ENCODE data around the gene PNPO. TPM values are rescaled to one million over a fixed set of nuclear protein-coding genes. Genes with fewer than 3 reads are reported as not detected.

PNPO gene
- total and polyA plus RNA-seq, 2 of the 13 experiments (the other 11 are each of a cell fraction or from before 2014, with no cell fraction given): 47.9 to 63.3 TPM

DNA sequence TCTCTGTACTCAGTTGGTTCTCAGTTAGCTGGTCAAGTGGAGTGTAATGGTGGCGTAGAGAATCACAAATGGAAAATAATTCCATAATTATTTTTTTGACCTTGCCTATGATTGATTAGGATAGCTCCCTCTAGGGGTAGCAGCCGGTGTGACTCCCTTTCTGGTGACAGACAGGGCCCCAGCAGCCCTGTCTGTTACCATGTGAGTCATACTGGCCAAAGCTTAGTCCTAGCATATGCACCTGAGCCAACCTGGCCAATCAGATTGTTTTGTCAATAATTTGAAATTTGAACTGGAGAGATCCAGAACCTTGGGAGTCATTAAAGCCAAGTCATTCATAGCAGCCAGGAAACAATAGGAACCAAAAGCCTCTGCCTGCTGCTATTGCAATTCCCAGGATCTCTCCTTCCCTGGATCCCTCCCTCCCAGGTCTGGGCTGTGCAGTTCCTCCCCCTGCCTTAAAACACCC is 5.6 kb downstream of the PNPO start (continued):
- TF ChIP-seq BORCS8-MEF2B (CRISPR knock-in tag; IDR thresholded peaks at IDR 0.05): no peak
- no peak for TF ChIP-seq ZNF629 (CRISPR knock-in tag; conservative IDR thresholded peaks at IDR 0.05)
- TF ChIP-seq MIER3 (CRISPR knock-in tag; IDR thresholded peaks at IDR 0.05; ENCODE audit: borderline replicate concordance): no peak
- no peak for TF ChIP-seq RFX1 (IDR thresholded peaks at IDR 0.05)
- no peak for TF ChIP-seq RARA (CRISPR knock-in tag; IDR thresholded peaks at IDR 0.05)
- TF ChIP-seq SIN3B (IDR thresholded peaks at IDR 0.05; ENCODE audit: low read length): peak; percentile 84; the same call in 1 of the 2 replicates
- peak; percentile 83 for TF ChIP-seq NFYC (CRISPR knock-in tag; IDR thresholded peaks at IDR 0.05)
- peak; percentile 41; the same call in 1 of the 2 replicates for TF ChIP-seq HDAC1 (CRISPR knock-in tag; IDR thresholded peaks at IDR 0.05)
- TF ChIP-seq NPAS2 (CRISPR knock-in tag; IDR thresholded peaks at IDR 0.05; ENCODE audit: borderline replicate concordance): no peak
- TF ChIP-seq ZNF446 (CRISPR knock-in tag; IDR thresholded peaks at IDR 0.05): no peak
- TF ChIP-seq HOXA3 (CRISPR knock-in tag; IDR thresholded peaks at IDR 0.05): no peak
- TF ChIP-seq ZFX (CRISPR knock-in tag; IDR thresholded peaks at IDR 0.05; ENCODE audit: low read depth): peak; percentile 54; the same call in 1 of the 2 replicates
- no peak for TF ChIP-seq ZBTB37 (CRISPR knock-in tag; IDR thresholded peaks at IDR 0.05)
- TF ChIP-seq KLF16 (CRISPR knock-in tag; IDR thresholded peaks at IDR 0.05): no peak
- no peak for TF ChIP-seq ZNF33A (CRISPR knock-in tag; IDR thresholded peaks at IDR 0.05; ENCODE audit: borderline replicate concordance)
- no peak for TF ChIP-seq KLF13 (CRISPR knock-in tag; IDR thresholded peaks at IDR 0.05)
- TF ChIP-seq HNRNPUL1 (IDR thresholded peaks at IDR 0.05; ENCODE audit: low read depth, low read length): no peak
- TF ChIP-seq, protein P1, sequence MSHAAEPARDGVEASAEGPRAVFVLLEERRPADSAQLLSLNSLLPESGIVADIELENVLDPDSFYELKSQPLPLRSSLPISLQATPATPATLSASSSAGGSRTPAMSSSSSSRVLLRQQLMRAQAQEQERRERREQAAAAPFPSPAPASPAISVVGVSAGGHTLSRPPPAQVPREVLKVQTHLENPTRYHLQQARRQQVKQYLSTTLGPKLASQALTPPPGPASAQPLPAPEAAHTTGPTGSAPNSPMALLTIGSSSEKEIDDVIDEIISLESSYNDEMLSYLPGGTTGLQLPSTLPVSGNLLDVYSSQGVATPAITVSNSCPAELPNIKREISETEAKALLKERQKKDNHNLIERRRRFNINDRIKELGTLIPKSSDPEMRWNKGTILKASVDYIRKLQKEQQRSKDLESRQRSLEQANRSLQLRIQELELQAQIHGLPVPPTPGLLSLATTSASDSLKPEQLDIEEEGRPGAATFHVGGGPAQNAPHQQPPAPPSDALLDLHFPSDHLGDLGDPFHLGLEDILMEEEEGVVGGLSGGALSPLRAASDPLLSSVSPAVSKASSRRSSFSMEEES (CRISPR knock-in tag; IDR thresholded peaks at IDR 0.05): no peak
- TF ChIP-seq ZEB1 (IDR thresholded peaks at IDR 0.05; ENCODE audit: insufficient replicate concordance, low read depth): peak; percentile 58
- no peak for TF ChIP-seq ERF (CRISPR knock-in tag; IDR thresholded peaks at IDR 0.05)
- TF ChIP-seq ZSCAN22 (CRISPR knock-in tag; IDR thresholded peaks at IDR 0.05): no peak
- TF ChIP-seq SALL1 (CRISPR knock-in tag; IDR thresholded peaks at IDR 0.05): peak; percentile 33; the same call in 1 of the 2 replicates
- TF ChIP-seq ZNF44 (CRISPR knock-in tag; IDR thresholded peaks at IDR 0.05): 0 out of 2 replicates have a peak, but pooled peaks have one; percentile 21
- no peak for TF ChIP-seq ESRRA (CRISPR knock-in tag; IDR thresholded peaks at IDR 0.05; ENCODE audit: low read depth)
- TF ChIP-seq ZNF296 (CRISPR knock-in tag; conservative IDR thresholded peaks at IDR 0.05): no peak
- no peak for TF ChIP-seq GMEB2 (CRISPR knock-in tag; IDR thresholded peaks at IDR 0.05; ENCODE audit: low read depth)
- TF ChIP-seq ZNF333 (CRISPR knock-in tag; IDR thresholded peaks at IDR 0.05; ENCODE audit: borderline replicate concordance): no peak
- TF ChIP-seq ZKSCAN1 (IDR thresholded peaks at IDR 0.05; ENCODE audit: low read length): no peak
- no peak for TF ChIP-seq NR3C1 (CRISPR knock-in tag; IDR thresholded peaks at IDR 0.05)
- TF ChIP-seq TRIM24 (CRISPR knock-in tag; IDR thresholded peaks at IDR 0.05): no peak
- no peak for TF ChIP-seq ZNF24 (IDR thresholded peaks at IDR 0.05)
